Activated T-helper 2 cell treated with anti-CD3 and anti-CD28 coated beads, Interferon-gamma antibody, Interleukin-2, Interleukin-4, amounts not matched to agents 10 μg/mL and 5 μg/mL and 100 μg/mL, durations not matched to agents 14 hours and 24 hours and 36 hours (primary cell): ENCODE measurements around the gene PRDM10. TPM values are rescaled to one million over a fixed set of nuclear protein-coding genes. Genes with fewer than 3 reads are reported as not detected.
"Not testable (repeated sequence)": the region's sequence is repeated elsewhere in the genome, so short reads cannot be mapped to it uniquely, and the experiment has no call there.

Experiments
- DNase-seq: peaks from one replicate; pipeline ENCODE4 v3.0.0; 2021; ENCODE audit warnings: low spot score
- H3K27ac Mint-ChIP-seq: one replicate; pipeline ENCODE4 v1.8.0; 2021; ENCODE audit warnings: mixed read lengths
- H3K27me3 Mint-ChIP-seq: one replicate; pipeline ENCODE4 v1.8.0; 2021; ENCODE audit warnings: low read depth, mixed read lengths
- H3K36me3 Mint-ChIP-seq: one replicate; pipeline ENCODE4 v1.8.0; 2021; ENCODE audit warnings: low read depth, mixed read lengths
- H3K4me1 Mint-ChIP-seq: one replicate; pipeline ENCODE4 v1.8.0; 2021; ENCODE audit warnings: low read depth, mixed read lengths
- H3K4me3 Mint-ChIP-seq: one replicate; pipeline ENCODE4 v1.8.0; 2021; ENCODE audit warnings: low read depth, mild to moderate bottlenecking, moderate library complexity, mixed read lengths
- H3K9me3 Mint-ChIP-seq: one replicate; pipeline ENCODE4 v1.8.0; 2021; ENCODE audit warnings: mixed read lengths
- intact Hi-C: fragments of 100-400 bp; cut with micrococcal nuclease; formaldehyde crosslinking; loops from one replicate; pipeline ENCODE4 v1.15.1; 2023
- total RNA-seq: library from RNA; stranded (reverse); gene quantifications from 2 replicates; pipeline ENCODE4 v1.2.3, GENCODE V29; 2022

PRDM10 gene
- total RNA-seq, 1 donor from 2014 or later, result 15.5 TPM

GRCh38 chr11:129967996-129968395 is 34.6 kb downstream of the PRDM10 start:
- no peaks in the 10 kb centered on the region for H3K36me3 Mint-ChIP-seq
- H3K4me3 Mint-ChIP-seq, result no peak overlapping the region
- no peak overlapping the region for H3K27ac Mint-ChIP-seq
- DNase-seq, result no peak
- H3K9me3 Mint-ChIP-seq, result no peaks in the 10 kb centered on the region
- intact Hi-C loops, result no loop called here
- H3K27me3 Mint-ChIP-seq, result no peaks in the 10 kb centered on the region
- peaks cover 20% of the 10 kb centered on the region for H3K4me1 Mint-ChIP-seq

GRCh38 chr11:129965248-129965647 is 37.4 kb downstream of the PRDM10 start:
- Mint-ChIP-seq H3K9me3 (no peaks in the 10 kb centered on the region), H3K27me3 (no peaks in the 10 kb centered on the region), H3K27ac (no peak overlapping the region), H3K4me3 (no peak overlapping the region), H3K36me3 (peaks cover 3% of the 10 kb centered on the region), H3K4me1 (peaks cover 30% of the 10 kb centered on the region)
- intact Hi-C loops, result no loop called here
- no peak for DNase-seq

GRCh38 chr11:129960216-129961214 is 42.1 kb downstream of the PRDM10 start:
- H3K9me3 Mint-ChIP-seq, result no peaks in the 10 kb centered on the region
- H3K27me3 Mint-ChIP-seq, result no peaks in the 10 kb centered on the region
- H3K27ac Mint-ChIP-seq, result peak overlapping the region; percentile 65
- no peak overlapping the region for H3K4me3 Mint-ChIP-seq
- peaks cover 25% of the 10 kb centered on the region for H3K4me1 Mint-ChIP-seq
- intact Hi-C loops, result loop anchor here (1.0 kb wide), 2 partner anchors 8 to 43 kb away; no protein-coding TSS in a partner anchor
- no peak for DNase-seq
- H3K36me3 Mint-ChIP-seq, result peaks cover 27% of the 10 kb centered on the region

GRCh38 chr11:129959687-129960086 is 42.9 kb downstream of the PRDM10 start:
- Mint-ChIP-seq H3K27ac (no peak overlapping the region), H3K36me3 (peaks cover 31% of the 10 kb centered on the region), H3K9me3 (no peaks in the 10 kb centered on the region), H3K27me3 (no peaks in the 10 kb centered on the region), H3K4me1 (peaks cover 22% of the 10 kb centered on the region), H3K4me3 (no peak overlapping the region)
- intact Hi-C loops, result loop anchor here (1.0 kb wide), 2 partner anchors 7 to 44 kb away; no protein-coding TSS in a partner anchor
- no peak for DNase-seq

- peaks cover 23% of the 10 kb centered on the region for H3K4me1 Mint-ChIP-seq
- intact Hi-C loops, result no loop called here
- H3K27me3 Mint-ChIP-seq, result no peaks in the 10 kb centered on the region
- no peak overlapping the region for H3K27ac Mint-ChIP-seq
- H3K9me3 Mint-ChIP-seq, result no peaks in the 10 kb centered on the region
- H3K36me3 Mint-ChIP-seq, result peaks cover 39% of the 10 kb centered on the region
- no peak overlapping the region for H3K4me3 Mint-ChIP-seq
- no peak for DNase-seq
Observed at GRCh38 chr11:129955282-129955681, 47.4 kb downstream of the PRDM10 start.

- Mint-ChIP-seq H3K4me1 (peaks cover 21% of the 10 kb centered on the region), H3K36me3 (peaks cover 38% of the 10 kb centered on the region)
- H3K27ac Mint-ChIP-seq, H3K27me3 Mint-ChIP-seq, H3K4me3 Mint-ChIP-seq, DNase-seq, H3K9me3 Mint-ChIP-seq, intact Hi-C loops: not testable (repeated sequence)
Observed at GRCh38 chr11:129954703-129955102, 47.9 kb downstream of the PRDM10 start.

GRCh38 chr11:129951866-129952262 is 50.8 kb downstream of the PRDM10 start:
- no peak overlapping the region for H3K4me3 Mint-ChIP-seq
- peak overlapping the region; percentile 6 for H3K27ac Mint-ChIP-seq
- no peaks in the 10 kb centered on the region for H3K27me3 Mint-ChIP-seq
- no peaks in the 10 kb centered on the region for H3K9me3 Mint-ChIP-seq
- DNase-seq, result no peak
- peaks cover 24% of the 10 kb centered on the region for H3K4me1 Mint-ChIP-seq
- H3K36me3 Mint-ChIP-seq, result peaks cover 28% of the 10 kb centered on the region
- intact Hi-C loops, result loop anchor here (1.0 kb wide), 2 partner anchors 8 to 169 kb away; no protein-coding TSS in a partner anchor

GRCh38 chr11:129951201-129951865 is 51.3 kb downstream of the PRDM10 start:
- DNase-seq, result no peak
- intact Hi-C loops, result loop anchor here (1.0 kb wide), 1 partner anchor 170 kb away; no protein-coding TSS in a partner anchor
- Mint-ChIP-seq H3K9me3 (no peaks in the 10 kb centered on the region), H3K27ac (peak overlapping the region; percentile 6), H3K4me3 (no peak overlapping the region), H3K36me3 (peaks cover 32% of the 10 kb centered on the region), H3K4me1 (peaks cover 26% of the 10 kb centered on the region), H3K27me3 (no peaks in the 10 kb centered on the region)

- H3K36me3 Mint-ChIP-seq, result peaks cover 28% of the 10 kb centered on the region
- H3K27me3 Mint-ChIP-seq, result no peaks in the 10 kb centered on the region
- no peaks in the 10 kb centered on the region for H3K9me3 Mint-ChIP-seq
- no peak overlapping the region for H3K4me3 Mint-ChIP-seq
- intact Hi-C loops, result loop anchor here (1.0 kb wide), 1 partner anchor 171 kb away; no protein-coding TSS in a partner anchor
- H3K4me1 Mint-ChIP-seq, result peaks cover 29% of the 10 kb centered on the region
- DNase-seq, result no peak
- H3K27ac Mint-ChIP-seq, result no peak overlapping the region
Observed at GRCh38 chr11:129950101-129951091, 52.2 kb downstream of the PRDM10 start.

GRCh38 chr11:129948926-129949466 is 53.6 kb downstream of the PRDM10 start:
- intact Hi-C loops, result no loop called here
- H3K36me3 Mint-ChIP-seq, result peaks cover 24% of the 10 kb centered on the region
- no peak overlapping the region for H3K4me3 Mint-ChIP-seq
- no peaks in the 10 kb centered on the region for H3K9me3 Mint-ChIP-seq
- no peak for DNase-seq
- H3K27ac Mint-ChIP-seq, result no peak overlapping the region
- H3K4me1 Mint-ChIP-seq, result peaks cover 29% of the 10 kb centered on the region
- H3K27me3 Mint-ChIP-seq, result no peaks in the 10 kb centered on the region

- no peak for DNase-seq
- H3K27ac Mint-ChIP-seq, result no peak overlapping the region
- peaks cover 29% of the 10 kb centered on the region for H3K4me1 Mint-ChIP-seq
- H3K36me3 Mint-ChIP-seq, result peaks cover 26% of the 10 kb centered on the region
- intact Hi-C loops, result no loop called here
- H3K9me3 Mint-ChIP-seq, result no peaks in the 10 kb centered on the region
- no peak overlapping the region for H3K4me3 Mint-ChIP-seq
- H3K27me3 Mint-ChIP-seq, result no peaks in the 10 kb centered on the region
Observed at GRCh38 chr11:129947474-129947873, 55.2 kb downstream of the PRDM10 start.

GRCh38 chr11:129946965-129947364 is 55.7 kb downstream of the PRDM10 start:
- intact Hi-C loops, result no loop called here
- peaks cover 28% of the 10 kb centered on the region for H3K4me1 Mint-ChIP-seq
- peaks cover 30% of the 10 kb centered on the region for H3K36me3 Mint-ChIP-seq
- H3K9me3 Mint-ChIP-seq, result no peaks in the 10 kb centered on the region
- H3K27ac Mint-ChIP-seq, result no peak overlapping the region
- H3K4me3 Mint-ChIP-seq, result no peak overlapping the region
- no peaks in the 10 kb centered on the region for H3K27me3 Mint-ChIP-seq
- DNase-seq, result no peak
